OCI-LY7 (cell line): ENCODE measurements around the gene SGSM1.

Experiments
- EZH2phosphoT487 ChIP-seq: fragments of 200-600 bp; sonication (generic); IDR thresholded peaks from 2 replicates; pipeline ENCODE4 v1.6.1; 2018; ENCODE audit warnings: low read depth, borderline replicate concordance, mild to moderate bottlenecking, mixed run types, antibody characterized with exemption, low read length, moderate library complexity, mixed read lengths
- TF ChIP-seq, protein P1 (sequence below): fragments of 200-600 bp; sonication (generic); conservative IDR thresholded peaks from 2 replicates; pipeline ENCODE4 v1.5.1; 2014; ENCODE audit warnings: mild to moderate bottlenecking, antibody characterized with exemption, low read length, moderate library complexity, mixed read lengths

GRCh38 chr22:24847490-24847889 lies 41.5 kb downstream of the SGSM1 start:
- no peak for TF ChIP-seq EZH2phosphoT487
- TF ChIP-seq, protein P1, sequence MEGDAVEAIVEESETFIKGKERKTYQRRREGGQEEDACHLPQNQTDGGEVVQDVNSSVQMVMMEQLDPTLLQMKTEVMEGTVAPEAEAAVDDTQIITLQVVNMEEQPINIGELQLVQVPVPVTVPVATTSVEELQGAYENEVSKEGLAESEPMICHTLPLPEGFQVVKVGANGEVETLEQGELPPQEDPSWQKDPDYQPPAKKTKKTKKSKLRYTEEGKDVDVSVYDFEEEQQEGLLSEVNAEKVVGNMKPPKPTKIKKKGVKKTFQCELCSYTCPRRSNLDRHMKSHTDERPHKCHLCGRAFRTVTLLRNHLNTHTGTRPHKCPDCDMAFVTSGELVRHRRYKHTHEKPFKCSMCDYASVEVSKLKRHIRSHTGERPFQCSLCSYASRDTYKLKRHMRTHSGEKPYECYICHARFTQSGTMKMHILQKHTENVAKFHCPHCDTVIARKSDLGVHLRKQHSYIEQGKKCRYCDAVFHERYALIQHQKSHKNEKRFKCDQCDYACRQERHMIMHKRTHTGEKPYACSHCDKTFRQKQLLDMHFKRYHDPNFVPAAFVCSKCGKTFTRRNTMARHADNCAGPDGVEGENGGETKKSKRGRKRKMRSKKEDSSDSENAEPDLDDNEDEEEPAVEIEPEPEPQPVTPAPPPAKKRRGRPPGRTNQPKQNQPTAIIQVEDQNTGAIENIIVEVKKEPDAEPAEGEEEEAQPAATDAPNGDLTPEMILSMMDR = no peak
